Measurements from ENCODE around the gene BANP.
"Not testable (repeated sequence)": the region's sequence is repeated elsewhere in the genome, so short reads cannot be mapped to it uniquely, and the experiment has no call there.

BANP gene

GRCh38 chr16:88050952-88051660 is 99.9 kb downstream of the BANP start:
- DNase-seq: no peak

- DNase-seq: no peak
Measured at GRCh38 chr16:88052661-88053060, 101.4 kb downstream of the BANP start.

- DNase-seq: not testable (repeated sequence)
Measured at GRCh38 chr16:88053479-88053878, 102.2 kb downstream of the BANP start.

- DNase-seq: no peak
Measured at GRCh38 chr16:88055356-88055755, 104.1 kb downstream of the BANP start.

- no peak for DNase-seq
Measured at GRCh38 chr16:88056212-88056611, 105.0 kb downstream of the BANP start.

GRCh38 chr16:88057656-88058055 is 106.4 kb downstream of the BANP start:
- no peak for DNase-seq

- no peak for DNase-seq
Measured at GRCh38 chr16:88058136-88058535, 106.9 kb downstream of the BANP start.

- DNase-seq: no peak
Measured at GRCh38 chr16:88058817-88059216, 107.6 kb downstream of the BANP start.

GRCh38 chr16:88059701-88060386 is 108.6 kb downstream of the BANP start:
- DNase-seq: no peak

GRCh38 chr16:88060524-88061219 is 109.4 kb downstream of the BANP start:
- DNase-seq: no peak

- DNase-seq: no peak
Measured at GRCh38 chr16:88061346-88062110, 110.3 kb downstream of the BANP start.

GRCh38 chr16:88062341-88063210 is 111.3 kb downstream of the BANP start:
- no peak for DNase-seq

- DNase-seq: no peak
Measured at GRCh38 chr16:88063211-88063773, 112.1 kb downstream of the BANP start.

- DNase-seq: no peak
Measured at GRCh38 chr16:88064011-88064888, 113.0 kb downstream of the BANP start.

- no peak for DNase-seq
Measured at GRCh38 chr16:88064889-88065746, 113.9 kb downstream of the BANP start.

GRCh38 chr16:88065747-88066142 is 114.5 kb downstream of the BANP start:
- no peak for DNase-seq

GRCh38 chr16:88066234-88066633 is 115.0 kb downstream of the BANP start:
- no peak for DNase-seq

GRCh38 chr16:88066680-88067529 is 115.7 kb downstream of the BANP start:
- DNase-seq: no peak

Measured in activated T-cell treated with anti-CD3 and anti-CD28 coated beads, Interleukin-2, amount 50 U/mL, for 48 hours (primary cell).